HG03460 (cell line): Measurements from ENCODE around the gene KCNIP4.
"Not testable (repeated sequence)": the region's sequence is repeated elsewhere in the genome, so short reads cannot be mapped to it uniquely, and the experiment has no call there.

ENCODE experiments used
- ATAC-seq: cut with Tn5 transposase; IDR thresholded peaks from one replicate; pipeline ENCODE4 v1.9.1; 2021; ENCODE audit not compliant: unreplicated experiment

Gene KCNIP4

DNA sequence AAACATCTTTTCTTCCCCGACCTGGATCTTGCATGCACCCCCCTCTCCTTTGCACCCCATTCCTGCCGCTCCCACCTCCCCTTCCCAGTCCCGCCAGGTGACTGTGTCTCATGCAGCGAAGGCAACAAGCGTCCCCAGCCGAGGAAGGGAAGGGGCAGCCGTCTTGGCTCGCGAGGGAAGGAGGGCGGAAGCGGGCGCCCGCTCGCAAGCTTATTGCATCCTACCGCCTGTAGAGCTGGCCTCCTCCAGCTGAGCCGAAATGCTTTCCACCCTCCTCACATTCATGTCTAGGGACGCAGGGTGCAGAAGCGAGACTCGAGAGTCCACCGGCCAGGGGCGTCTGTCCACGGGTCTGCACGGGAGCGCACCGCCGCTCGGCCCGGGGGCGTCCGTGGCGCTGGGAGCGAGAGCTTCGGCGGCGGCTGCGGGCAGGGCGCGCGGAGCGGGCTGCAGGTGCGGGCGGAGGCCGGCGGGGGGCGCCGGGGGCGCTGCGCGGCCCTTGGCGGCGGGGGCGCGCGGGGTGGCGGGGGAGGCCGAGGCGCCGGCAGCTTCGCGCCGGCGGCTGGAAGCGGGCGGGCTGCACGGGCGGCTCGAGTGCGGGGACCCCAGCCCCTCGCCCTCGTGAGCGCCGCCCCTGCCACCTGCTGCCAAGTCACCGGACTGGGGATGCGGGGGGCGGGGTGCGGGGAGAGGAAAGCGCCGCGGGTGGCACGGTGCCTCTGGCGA, at the start of gene KCNIP4:
TSS of gene KCNIP4 (minus strand) at position 426 of the 726 bp plus-strand sequence.
- ATAC-seq, result no peak

DNA sequence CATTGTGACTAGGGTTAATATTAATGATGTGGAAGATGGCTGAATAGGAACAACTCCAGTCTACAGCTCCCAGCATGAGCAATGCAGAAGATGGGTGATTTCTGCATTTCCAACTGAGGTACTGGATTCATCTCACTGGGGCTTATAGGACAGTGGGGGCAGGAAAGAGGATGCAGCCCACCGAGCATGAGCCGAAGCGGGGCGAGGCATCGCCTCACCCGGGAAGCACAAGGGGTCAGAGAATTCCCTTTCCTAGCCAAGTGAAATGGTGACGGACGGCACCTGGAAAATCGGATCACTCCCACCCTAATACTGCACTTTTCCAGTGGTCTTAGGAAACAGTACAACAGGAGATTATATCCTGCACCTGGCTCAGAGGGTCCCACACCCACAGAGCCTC, 48.0 kb upstream of the KCNIP4 start:
- ATAC-seq, result not testable (repeated sequence)

DNA sequence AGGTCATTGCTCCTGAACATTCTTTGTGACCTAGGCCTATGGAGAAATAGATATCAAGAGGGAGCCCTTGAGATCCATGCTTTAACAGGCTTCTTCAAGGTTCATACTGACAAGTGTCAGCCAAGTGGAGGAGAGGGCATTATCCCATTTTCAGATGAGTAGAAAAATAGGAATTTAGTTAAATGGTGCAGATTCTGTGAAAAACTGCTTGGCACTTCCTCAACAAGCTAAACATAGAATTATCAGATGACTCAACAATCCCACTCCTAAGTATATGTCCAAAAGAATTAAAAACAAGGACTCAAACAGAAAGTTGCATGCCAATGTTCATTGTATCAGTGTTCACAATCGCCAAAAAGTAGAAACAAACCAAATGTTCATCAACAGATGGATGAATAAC, 43.8 kb upstream of the KCNIP4 start:
- no peak for ATAC-seq

DNA sequence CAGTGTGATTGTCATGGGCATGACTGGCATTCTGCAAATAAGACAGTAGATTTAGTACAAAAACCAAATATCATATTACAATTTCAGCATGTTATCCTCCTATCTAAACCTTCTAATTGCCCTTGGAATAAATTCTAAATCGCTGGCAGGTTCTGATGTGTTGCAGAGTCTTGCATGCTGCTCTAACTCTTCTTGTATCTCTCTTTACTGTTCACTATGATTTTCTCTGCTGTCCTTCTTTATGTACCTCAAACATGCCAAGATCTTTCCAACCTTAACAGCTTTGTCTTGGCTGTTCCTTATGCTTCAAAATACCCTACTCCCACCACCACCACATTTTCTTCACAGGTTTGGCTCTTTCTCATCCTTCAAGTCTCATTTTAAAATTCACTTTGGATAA, 43.0 kb upstream of the KCNIP4 start:
- no peak for ATAC-seq

DNA sequence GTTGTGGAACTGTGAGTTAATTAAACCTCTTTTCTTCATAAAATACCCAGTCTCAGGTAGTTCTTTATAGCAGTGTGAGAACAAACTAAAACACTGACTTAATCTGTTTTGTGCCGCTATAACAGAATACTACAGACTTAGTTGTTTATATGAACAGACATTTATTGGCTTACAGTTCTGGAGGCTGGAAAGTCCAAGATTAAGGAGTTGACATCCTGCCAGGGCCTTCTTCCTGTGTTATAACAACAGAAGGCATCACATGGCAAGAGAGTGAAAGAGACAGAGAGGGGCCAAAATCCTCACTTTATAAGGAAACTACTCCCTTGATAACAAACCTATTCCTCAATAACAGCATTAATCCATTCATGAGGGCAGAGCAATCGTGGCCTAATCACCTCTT, 42.5 kb upstream of the KCNIP4 start:
- no peak for ATAC-seq

DNA sequence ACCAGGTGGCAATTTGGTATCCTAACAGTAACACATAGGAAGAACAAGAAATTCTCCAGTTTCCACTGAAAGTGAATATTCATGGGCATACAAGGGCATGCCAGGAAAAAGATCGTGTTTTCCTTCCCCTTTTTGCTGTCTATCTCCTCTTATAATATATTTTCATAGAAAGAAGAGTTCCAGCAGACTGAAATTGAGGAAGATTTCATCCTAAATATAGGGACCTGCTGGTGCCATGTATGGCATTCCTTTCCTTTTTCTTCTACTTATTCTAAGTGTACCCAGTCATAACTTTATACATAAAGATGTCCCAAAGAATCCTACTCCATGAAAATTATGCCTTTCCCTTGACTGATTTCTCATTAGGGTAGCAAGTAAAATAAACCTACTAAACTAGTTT, 40.8 kb upstream of the KCNIP4 start:
- no peak for ATAC-seq

DNA sequence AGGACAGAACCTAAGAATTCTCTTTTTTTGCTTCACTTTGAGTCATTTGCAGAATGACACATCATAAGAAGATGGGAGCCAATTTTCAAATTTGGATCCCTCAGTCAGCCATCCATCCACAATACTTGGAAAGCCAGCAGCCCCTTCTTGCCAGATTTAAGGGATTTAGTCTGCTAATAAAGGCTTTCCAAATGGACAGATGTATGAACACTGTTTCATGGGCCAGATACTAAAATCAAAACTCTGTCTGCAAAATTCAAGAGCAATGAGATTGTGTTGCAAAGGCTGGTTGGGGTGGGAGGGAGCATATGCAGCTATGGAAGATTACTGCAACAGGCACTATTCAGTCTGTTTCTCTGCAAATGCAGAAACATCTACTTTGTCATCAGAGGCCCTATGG, 37.7 kb upstream of the KCNIP4 start:
- no peak for ATAC-seq

DNA sequence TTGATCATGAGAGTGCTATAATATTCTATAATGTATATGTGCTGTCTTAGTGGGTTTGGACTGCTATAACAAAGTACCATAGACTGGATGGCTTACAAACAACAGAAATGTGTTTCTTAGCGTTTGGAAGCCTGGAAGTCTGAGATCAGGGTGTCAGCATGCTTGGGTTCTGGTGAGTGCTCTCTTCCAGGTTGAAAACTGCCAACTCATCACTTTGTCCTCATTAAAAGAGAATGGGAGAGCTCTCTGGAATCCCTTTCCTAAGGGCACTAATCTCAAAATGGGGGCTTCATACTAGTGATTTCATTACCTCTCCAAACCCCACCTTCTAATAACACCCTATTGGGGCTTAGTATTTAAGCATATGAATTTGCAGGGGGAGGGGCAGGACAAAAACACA, 33.5 kb upstream of the KCNIP4 start:
- no peak for ATAC-seq

DNA sequence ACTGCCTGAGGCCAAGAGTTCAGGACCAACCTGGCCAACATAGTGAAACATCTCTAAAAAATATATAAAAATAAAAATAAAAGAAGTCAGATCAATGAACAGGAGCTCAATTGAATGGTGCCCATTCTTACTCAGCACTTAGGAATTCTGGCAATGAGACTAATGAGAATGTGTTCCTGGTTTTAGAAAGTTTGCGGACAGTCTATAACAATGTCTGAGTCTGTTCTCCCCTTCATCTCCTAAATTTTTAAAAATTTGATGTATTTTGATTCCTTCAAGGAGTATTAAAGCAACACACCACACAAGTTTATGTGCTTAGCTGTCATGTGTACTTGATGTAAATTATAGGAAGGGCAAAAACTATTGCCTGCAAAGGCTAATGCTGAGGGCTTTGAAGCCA, 30.6 kb upstream of the KCNIP4 start:
- no peak for ATAC-seq

DNA sequence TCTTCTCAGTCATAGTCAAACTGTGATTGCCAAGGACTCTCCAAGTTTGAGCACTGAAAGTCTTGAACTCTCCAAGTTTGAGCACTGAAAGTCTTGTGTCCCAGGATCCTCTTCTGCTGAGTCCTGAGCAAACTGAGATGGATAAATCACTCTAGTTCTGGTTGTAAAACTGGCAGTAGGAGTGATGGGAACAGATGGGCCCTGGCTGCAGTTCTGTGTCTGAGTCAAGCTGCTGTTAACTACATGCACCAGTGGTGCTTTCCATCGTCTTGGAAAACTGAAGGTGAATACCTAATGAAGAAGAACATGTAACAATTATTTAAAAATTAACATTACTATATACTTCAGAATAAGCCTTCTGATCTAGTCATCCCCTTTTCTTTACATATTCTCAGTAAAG, 27.6 kb upstream of the KCNIP4 start:
- no peak for ATAC-seq

DNA sequence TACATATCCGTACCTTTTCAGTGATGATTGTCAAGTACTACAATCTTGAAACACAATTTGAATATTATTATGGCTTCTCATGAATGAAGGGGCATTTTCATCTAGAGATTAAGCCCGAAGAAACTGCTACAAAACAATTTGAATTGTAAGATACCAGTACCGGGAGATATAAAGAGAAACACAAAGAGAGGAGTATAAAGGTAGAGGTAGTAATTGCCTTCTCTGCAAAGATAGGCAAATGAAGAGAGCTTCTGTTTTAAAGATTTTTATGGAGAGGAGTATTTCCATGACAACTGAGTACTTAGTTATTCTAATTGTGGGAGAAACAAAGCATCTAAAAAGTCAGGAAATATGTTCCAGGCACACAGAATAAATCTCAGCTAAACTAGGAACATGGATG, 25.3 kb upstream of the KCNIP4 start:
- no peak for ATAC-seq

DNA sequence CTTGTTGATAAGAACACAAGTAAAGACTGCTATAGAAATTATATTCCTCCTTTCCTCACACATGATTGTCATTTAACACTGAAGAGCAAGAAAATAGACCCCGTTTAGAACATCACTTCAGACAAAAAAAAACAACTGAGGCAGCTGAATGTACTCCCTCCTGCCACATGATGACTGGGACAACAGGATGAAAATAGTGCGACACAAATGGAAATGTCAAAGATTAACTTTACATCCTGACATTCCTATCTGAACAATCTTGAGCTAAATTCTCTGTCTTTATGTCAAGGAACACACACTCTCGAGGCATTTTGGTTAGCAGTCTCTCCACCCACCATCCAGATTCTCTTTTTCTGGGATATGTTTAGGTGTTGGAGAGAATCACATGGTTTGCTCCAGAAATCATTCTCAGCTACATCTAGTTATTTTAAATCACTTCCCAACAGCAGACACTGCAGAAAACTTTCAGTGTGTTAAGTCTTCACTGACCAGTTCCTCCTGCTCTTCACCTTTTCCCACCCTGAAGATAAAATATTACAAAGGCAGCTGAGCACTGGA, 16.3 kb upstream of the KCNIP4 start:
- ATAC-seq, result no peak

DNA sequence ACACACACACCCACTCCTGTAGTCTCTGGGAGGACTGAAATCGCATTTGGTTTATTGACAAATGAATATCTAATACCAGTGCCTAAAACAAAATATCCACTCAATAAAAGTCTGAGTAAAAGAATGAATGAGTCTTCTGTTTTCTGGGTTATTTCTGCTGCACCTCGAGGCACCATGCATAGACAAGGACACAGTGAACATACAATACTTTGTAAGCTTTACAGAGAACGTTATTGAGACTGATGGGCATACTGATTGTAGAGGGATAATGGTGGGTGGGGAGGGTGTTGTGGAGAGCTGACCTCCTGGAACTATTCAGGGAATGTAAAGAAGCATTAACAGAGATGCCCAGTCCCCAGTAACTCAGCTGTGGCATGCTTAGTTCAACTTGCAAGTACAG, 14.1 kb upstream of the KCNIP4 start:
- no peak for ATAC-seq

DNA sequence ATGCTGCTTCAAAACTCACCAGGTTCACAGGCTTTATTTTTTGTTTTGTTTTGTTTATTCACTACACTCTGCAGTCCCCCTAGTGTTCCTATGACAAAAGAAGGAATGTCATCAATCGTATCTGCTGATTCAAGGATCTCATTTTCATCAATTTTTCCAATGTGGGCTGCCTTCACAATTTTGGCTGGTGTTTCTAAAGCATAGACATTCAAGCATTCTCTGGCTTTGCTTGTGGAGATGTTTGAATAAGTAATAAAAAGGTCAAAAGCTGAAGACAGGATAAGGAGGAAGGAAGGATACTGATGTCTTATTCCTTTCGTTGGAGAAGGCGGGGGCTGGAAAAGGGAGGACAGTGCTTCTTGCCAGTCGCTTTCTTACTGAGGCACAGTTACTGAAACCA, 12.2 kb upstream of the KCNIP4 start:
- ATAC-seq, result no peak

DNA sequence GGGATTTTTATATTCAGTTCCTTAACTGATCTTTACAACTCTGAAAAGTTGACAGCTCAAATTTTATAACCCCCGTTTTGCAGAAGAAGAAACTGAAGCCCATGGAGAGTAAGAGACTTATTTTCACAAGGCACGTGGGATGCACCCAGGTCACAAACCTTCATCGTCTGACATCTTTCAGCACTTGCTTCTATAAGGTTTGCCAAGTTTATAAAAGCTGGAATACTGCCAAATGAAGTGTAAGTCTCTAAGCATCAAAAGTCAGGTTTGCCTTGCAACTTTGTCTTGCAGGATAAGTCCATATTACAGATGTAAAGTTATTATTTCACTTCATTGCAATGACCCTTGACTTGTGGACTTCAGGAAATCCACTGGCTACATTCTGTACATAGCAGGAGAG, 6.3 kb upstream of the KCNIP4 start:
- no peak for ATAC-seq

DNA sequence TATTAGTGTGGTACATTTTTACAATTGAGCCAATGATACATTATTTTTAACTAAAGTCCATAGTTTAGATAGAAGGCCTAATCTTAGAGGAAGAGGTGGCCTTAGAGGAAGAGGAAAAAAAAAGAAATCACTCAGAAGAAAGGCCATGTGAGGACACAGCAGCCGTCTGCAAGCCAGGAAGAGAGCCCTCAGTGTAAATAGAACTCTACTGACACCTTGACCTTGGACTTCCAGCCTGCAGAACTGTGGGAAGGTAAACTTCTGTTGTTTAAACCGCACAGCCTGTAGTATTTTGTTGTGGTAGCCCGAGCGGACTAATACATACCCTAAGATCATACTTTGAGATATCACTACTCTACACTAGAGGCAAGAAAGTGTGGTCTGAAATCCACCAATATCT, 5.1 kb upstream of the KCNIP4 start:
- no peak for ATAC-seq

DNA sequence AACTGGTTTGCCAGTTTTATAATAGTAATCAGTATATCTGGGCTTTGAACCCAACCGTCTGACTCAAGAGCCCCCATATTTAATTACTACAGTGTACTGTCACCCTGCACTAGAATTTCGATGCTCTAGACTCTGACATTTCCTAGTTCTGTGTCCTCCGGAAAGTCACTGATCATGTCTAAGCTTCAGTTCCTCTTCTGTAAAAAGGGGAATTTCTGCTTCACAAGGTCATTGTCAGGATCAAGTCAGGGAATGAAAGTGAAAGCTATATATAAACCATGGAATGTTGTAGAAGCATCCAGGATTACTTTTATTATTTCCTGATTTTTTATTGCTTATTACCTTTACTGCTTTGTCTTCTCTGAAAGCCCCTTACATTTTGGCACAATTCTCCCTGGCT, 4.0 kb upstream of the KCNIP4 start:
- ATAC-seq, result no peak

DNA sequence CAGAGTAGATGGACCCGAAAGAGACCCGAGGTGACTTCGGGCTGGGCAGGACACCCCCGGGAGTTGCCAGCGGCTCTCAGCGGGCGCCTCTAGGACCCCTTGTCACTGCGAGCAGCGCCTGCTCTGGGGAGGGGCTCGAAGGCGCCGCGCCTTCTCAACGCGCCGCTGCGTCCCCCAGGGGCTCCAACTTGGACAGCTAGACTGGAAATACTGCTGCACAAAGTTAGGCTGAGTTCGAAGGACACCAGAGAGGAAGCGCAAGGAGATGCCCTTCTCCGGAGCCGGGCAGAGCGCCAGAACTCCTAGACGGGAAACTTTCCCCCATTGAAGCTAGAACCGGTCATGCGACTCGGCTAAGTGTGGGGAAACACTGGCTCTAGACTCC, 493 bp upstream of the KCNIP4 start:
- ATAC-seq, result no peak

DNA sequence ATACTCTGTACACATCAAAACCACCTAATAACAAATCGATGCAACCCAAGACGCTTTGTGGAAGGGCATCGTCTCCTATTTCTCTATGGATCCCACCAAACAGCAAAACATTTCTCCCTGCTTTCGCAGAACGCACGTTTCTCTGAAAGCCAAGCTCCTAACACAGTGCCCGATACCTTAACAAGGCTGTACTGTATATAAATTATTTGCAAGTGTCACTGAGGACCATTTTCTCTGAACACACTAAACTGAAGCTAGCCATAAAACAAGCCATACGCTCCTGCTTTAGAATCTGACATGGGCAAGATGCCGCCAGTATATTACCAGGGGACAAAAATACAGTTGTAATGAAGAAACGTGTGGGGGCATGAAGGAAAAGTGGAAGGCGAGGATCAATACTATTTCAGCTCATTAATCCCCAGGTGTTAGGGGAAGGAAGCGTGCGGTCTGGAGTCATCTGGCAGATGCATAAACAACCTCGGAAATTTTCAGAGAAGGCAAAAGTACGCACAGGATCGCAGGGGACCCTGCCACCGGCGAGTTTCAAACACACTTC, 703 bp downstream of the KCNIP4 start:
- ATAC-seq, result no peak

DNA sequence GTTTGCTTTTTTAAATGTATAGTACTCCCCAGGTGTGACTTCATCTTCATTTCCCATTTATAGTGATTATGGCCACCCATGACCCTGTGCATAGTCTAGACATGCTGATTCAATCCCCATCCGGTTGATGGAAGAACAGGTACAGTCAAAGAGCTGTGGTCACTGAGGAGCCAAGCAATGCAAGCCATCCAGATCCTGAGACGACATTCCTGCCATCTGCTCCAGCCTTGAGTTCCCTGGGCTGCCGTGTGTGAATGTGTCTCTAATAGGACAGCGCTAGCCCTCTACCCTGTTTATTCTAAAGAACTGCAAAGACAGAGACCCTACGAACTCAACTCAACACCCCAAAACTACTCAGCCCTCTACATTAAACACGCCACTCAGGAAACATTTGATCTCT, 1.7 kb downstream of the KCNIP4 start:
- no peak for ATAC-seq

DNA sequence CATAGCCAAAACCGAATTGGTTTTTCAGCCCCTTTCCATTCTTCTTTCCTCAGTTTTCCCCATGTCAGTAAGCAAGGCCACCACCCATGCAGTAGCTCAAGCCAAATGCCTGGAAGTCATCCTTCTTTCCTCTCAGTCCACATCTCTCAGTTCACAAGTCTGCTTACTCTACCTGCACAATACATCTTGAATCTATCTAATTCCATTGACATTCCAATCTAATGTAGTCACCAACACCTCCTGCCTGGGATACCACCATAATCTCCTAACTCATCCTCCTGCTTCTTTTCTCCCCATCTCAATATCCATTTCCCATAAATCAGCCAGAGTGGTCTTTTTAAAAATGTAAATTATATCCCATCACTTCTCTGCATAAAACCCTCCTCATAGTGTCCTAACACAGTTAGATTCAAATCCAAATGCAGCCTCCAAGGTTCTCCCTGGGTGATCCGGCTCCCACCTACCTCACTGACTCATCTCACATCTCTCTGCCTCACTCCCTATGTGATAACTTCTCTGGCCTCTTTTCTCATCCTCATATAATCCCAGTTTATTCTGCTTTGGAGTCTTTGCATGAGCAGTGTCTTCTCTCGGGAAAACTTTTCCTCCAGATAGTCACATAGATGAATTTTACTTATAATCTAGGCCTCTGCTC, 26.9 kb downstream of the KCNIP4 start:
- no peak for ATAC-seq

DNA sequence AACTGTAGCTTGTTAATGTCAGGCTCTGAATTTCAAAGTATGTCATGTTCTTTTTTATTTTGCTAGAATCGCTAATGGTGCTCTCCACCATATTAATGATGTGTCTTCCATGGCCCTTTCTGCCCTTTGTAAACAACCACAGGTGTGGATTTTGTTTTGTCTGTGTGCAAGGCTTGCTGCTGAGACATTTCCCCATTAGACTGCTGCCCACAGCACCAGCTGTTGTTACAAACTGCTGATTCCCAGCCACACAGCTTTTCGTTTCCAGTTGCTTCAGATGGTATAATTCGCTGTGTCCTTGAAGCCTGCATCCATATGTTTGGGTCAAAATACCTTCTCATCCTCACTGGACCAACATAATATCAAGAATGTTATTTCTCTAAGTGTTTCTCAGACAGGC, 32.8 kb downstream of the KCNIP4 start:
- ATAC-seq, result no peak
